Measurements from ENCODE around the gene SLC16A7.

DNA sequence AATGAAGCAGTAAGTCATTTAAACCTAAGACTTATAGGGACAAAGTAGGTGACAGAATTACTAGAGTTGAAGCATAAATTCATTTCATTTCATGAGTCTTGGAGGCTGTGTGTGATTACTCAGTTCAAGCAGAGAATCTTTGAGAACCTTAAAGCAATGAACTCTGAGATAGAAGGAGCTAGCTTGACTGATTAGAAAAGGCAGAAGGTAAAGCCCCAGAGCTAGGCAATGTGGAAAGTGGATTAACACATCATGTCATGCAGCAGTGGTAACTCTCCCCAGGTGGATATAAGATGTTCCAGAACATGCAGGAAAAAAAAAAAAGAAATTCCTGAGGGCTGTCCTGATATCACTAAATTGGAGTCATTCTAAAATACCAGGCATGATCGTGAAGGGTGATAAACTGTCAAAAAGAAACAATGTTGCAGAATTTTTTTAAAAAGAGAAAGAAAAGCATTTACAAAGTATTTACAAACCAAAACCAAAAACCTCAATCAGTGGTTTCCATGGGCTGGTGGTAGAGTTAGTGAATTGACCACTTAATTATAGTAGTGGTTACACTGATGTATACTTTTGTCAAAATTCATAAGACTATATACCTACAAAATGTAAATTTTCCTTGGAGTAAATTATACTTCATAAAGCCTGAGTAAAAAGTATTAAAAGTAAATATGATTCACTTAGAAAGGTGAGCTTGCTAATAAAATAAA lies 12.7 kb upstream of the SLC16A7 start:
- TF ChIP-seq, protein P1, sequence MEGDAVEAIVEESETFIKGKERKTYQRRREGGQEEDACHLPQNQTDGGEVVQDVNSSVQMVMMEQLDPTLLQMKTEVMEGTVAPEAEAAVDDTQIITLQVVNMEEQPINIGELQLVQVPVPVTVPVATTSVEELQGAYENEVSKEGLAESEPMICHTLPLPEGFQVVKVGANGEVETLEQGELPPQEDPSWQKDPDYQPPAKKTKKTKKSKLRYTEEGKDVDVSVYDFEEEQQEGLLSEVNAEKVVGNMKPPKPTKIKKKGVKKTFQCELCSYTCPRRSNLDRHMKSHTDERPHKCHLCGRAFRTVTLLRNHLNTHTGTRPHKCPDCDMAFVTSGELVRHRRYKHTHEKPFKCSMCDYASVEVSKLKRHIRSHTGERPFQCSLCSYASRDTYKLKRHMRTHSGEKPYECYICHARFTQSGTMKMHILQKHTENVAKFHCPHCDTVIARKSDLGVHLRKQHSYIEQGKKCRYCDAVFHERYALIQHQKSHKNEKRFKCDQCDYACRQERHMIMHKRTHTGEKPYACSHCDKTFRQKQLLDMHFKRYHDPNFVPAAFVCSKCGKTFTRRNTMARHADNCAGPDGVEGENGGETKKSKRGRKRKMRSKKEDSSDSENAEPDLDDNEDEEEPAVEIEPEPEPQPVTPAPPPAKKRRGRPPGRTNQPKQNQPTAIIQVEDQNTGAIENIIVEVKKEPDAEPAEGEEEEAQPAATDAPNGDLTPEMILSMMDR (IDR thresholded peaks at IDR 0.05): no peak
- TF ChIP-seq ZFX (IDR thresholded peaks at IDR 0.05; ENCODE audit: borderline replicate concordance): no peak

Measured in 22Rv1 (cell line).